Immature natural killer cell (primary cell): Measurements from ENCODE around the gene STK32A. TPM values are rescaled to one million over a fixed set of nuclear protein-coding genes. Genes with fewer than 3 reads are reported as not detected.

Source experiments
- DNase-seq, 3 donors: peaks; one replicate each; pipeline ENCODE4 v3.0.0; 2022; ENCODE audit warnings: mixed read lengths in 1 of 3
- H3K27ac Mint-ChIP-seq, 6 donors: one replicate each; pipeline ENCODE4 v1.8.0; 2020; ENCODE audit warnings: mixed read lengths in 6 of 6, mild to moderate bottlenecking in 5 of 6, inconsistent platforms in 4 of 6, moderate library complexity in 3 of 6
- H3K27me3 Mint-ChIP-seq, 3 donors: one replicate each; pipeline ENCODE4 v1.8.0; 2020 to 2021; ENCODE audit warnings: low read depth in 3 of 3, mild to moderate bottlenecking in 3 of 3, mixed read lengths in 3 of 3, moderate library complexity in 3 of 3, inconsistent platforms in 1 of 3
- H3K36me3 Mint-ChIP-seq, 3 donors: one replicate each; pipeline ENCODE4 v1.8.0; 2020; ENCODE audit warnings: mixed read lengths in 3 of 3, inconsistent platforms in 2 of 3, mild to moderate bottlenecking in 2 of 3
- H3K4me1 Mint-ChIP-seq, 2 donors: one replicate each; pipeline ENCODE4 v1.8.0; 2020; ENCODE audit warnings: inconsistent platforms in 2 of 2, mild to moderate bottlenecking in 2 of 2, mixed read lengths in 2 of 2, moderate library complexity in 1 of 2
- H3K4me3 Mint-ChIP-seq, 5 donors: one replicate each; pipeline ENCODE4 v1.8.0; 2020; ENCODE audit warnings: mild to moderate bottlenecking in 5 of 5, mixed read lengths in 5 of 5, inconsistent platforms in 3 of 5, moderate library complexity in 3 of 5
- H3K9me3 Mint-ChIP-seq, 6 donors: one replicate each; pipeline ENCODE4 v1.8.0; 2020; ENCODE audit warnings: mild to moderate bottlenecking in 6 of 6, mixed read lengths in 6 of 6, inconsistent platforms in 4 of 6, moderate library complexity in 3 of 6
- polyA plus RNA-seq, 3 donors: library from polyadenylated mRNA; unstranded; fragments of 300-500 nt; fragmentation: Illumina TruSeq; gene quantifications; one replicate each; pipeline ENCODE4 v1.2.3, GENCODE V29; 2021

STK32A gene
- polyA plus RNA-seq, 3 donors from 2014 or later, result not detected

- Mint-ChIP-seq H3K4me1 (no peaks in the 10 kb centered on the region), H3K27me3 (peaks cover 0 to 3% (median 0%) of the 10 kb centered on the region in 3 donors), H3K36me3 (no peaks in the 10 kb centered on the region), H3K27ac (no peak overlapping the region), H3K4me3 (no peak overlapping the region), H3K9me3 (peaks cover 0 to 12% (median 0%) of the 10 kb centered on the region in 6 donors)
- no peak for DNase-seq
Measured at GRCh38 chr5:147303251-147303650, 68.4 kb downstream of the STK32A start.

DNA sequence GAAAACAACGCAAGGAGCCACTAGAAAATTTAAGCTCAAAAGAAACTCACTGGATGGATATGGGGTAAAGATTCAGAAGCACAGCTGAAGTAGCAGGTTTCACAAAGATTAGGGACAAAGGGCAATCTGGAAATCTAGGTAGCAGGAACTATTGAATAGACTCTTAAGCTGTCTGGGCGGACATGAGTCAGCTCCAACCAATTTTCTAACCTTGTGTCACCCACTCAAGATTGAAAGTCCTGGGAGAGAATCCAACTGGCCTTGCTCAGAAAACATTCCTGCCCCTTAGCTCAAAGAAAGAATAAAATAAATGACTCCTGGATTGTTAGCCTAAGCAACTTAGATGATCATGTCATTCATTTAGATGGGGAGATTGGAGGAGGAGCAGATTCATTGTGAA is 69.2 kb downstream of the STK32A start:
- DNase-seq, result no peak
- Mint-ChIP-seq H3K4me3 (no peak overlapping the region), H3K4me1 (no peaks in the 10 kb centered on the region), H3K27ac (no peak overlapping the region), H3K36me3 (no peaks in the 10 kb centered on the region), H3K9me3 (peaks cover 0 to 12% (median 0%) of the 10 kb centered on the region in 6 donors), H3K27me3 (peaks cover 0 to 3% (median 0%) of the 10 kb centered on the region in 3 donors)

GRCh38 chr5:147305147-147305546 is 70.3 kb downstream of the STK32A start:
- no peaks in the 10 kb centered on the region for H3K36me3 Mint-ChIP-seq
- peaks cover 0 to 12% (median 0%) of the 10 kb centered on the region in 6 donors for H3K9me3 Mint-ChIP-seq
- no peak overlapping the region for H3K27ac Mint-ChIP-seq
- H3K4me3 Mint-ChIP-seq, result no peak overlapping the region
- H3K27me3 Mint-ChIP-seq, result peaks cover 0 to 3% (median 0%) of the 10 kb centered on the region in 3 donors
- H3K4me1 Mint-ChIP-seq, result no peaks in the 10 kb centered on the region
- no peak for DNase-seq

GRCh38 chr5:147306351-147306750 is 71.5 kb downstream of the STK32A start:
- H3K27ac Mint-ChIP-seq, result no peak overlapping the region
- no peak for DNase-seq
- no peaks in the 10 kb centered on the region for H3K4me1 Mint-ChIP-seq
- H3K4me3 Mint-ChIP-seq, result no peak overlapping the region
- H3K9me3 Mint-ChIP-seq, result peaks cover 0 to 12% (median 0%) of the 10 kb centered on the region in 6 donors
- peaks cover 0 to 3% (median 0%) of the 10 kb centered on the region in 3 donors for H3K27me3 Mint-ChIP-seq
- no peaks in the 10 kb centered on the region for H3K36me3 Mint-ChIP-seq

- Mint-ChIP-seq H3K27ac (no peak overlapping the region), H3K9me3 (peaks cover 0 to 12% (median 0%) of the 10 kb centered on the region in 6 donors), H3K36me3 (no peaks in the 10 kb centered on the region), H3K4me3 (no peak overlapping the region), H3K4me1 (no peaks in the 10 kb centered on the region), H3K27me3 (peaks cover 0 to 3% (median 0%) of the 10 kb centered on the region in 3 donors)
- no peak for DNase-seq
Measured at GRCh38 chr5:147307170-147307569, 72.3 kb downstream of the STK32A start.

DNA sequence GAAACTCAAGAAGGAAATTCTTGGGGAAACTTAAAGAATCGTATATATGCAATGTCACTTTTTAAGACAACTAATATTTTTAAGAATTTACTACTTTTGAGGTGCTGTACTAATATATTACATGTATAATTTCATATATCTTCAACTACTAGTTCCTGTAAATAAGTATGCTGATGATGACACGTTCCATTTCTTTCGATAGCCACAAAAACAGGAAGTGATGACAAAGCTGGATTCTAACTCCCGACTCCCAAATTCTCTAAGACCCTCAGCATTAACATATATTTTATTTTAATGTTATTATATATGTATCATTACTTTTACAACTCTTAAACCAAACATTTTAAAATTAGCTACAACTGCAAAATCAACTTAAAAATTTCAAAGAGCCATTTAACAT is 74.8 kb downstream of the STK32A start:
- no peak overlapping the region for H3K4me3 Mint-ChIP-seq
- H3K9me3 Mint-ChIP-seq, result no peaks in the 10 kb centered on the region
- peaks cover 0 to 3% (median 0%) of the 10 kb centered on the region in 3 donors for H3K27me3 Mint-ChIP-seq
- DNase-seq, result no peak
- no peaks in the 10 kb centered on the region for H3K36me3 Mint-ChIP-seq
- no peak overlapping the region for H3K27ac Mint-ChIP-seq
- H3K4me1 Mint-ChIP-seq, result no peaks in the 10 kb centered on the region

GRCh38 chr5:147310059-147310704 is 75.4 kb downstream of the STK32A start:
- DNase-seq, result no peak
- Mint-ChIP-seq H3K27ac (no peak overlapping the region), H3K36me3 (no peaks in the 10 kb centered on the region), H3K27me3 (peaks cover 0 to 3% (median 0%) of the 10 kb centered on the region in 3 donors), H3K4me1 (no peaks in the 10 kb centered on the region), H3K9me3 (no peaks in the 10 kb centered on the region), H3K4me3 (no peak overlapping the region)

DNA sequence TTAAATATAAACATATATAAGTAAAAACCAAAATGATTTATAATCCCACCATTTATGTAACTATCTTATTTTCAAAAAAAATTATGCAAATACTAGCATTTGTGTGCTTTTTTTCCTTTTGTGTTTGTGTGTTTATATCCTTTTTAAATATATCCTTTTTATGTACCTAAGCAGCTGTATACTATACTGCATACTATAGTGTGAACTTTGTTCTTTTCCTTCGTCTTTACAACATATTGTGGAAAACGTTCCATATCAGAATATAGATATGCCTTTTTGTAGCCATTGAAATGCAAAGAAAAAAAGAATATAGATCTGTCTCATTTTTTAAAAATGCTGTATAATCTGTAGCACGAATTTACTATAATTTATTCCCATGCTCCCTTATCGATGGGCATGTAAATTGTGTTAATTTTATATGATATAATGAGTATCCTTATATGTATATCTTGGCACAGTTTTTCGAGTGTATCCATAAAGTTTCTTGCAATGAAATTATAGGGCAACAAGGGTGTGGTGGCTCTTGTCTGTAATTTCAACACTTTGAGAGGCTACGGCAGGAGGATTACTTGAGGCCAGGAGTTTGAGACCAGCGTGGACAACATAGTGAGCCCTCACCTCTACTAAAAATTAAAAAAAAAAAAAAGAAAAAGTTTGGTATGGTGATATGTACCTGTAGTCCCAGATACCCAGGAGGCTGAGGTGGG is 83.3 kb downstream of the STK32A start:
- no peaks in the 10 kb centered on the region for H3K27me3 Mint-ChIP-seq
- H3K27ac Mint-ChIP-seq, result no peak overlapping the region

GRCh38 chr5:147321569-147321968 is 86.7 kb downstream of the STK32A start:
- Mint-ChIP-seq H3K9me3 (no peaks in the 10 kb centered on the region), H3K27ac (no peak overlapping the region), H3K27me3 (peaks cover 0 to 4% (median 0%) of the 10 kb centered on the region in 3 donors), H3K4me3 (no peak overlapping the region), H3K4me1 (no peaks in the 10 kb centered on the region), H3K36me3 (no peaks in the 10 kb centered on the region)
- DNase-seq, result no peak

More for the DNA sequence above, 83.3 kb downstream of the STK32A start:
- Mint-ChIP-seq H3K4me3 (no peak overlapping the region), H3K36me3 (no peaks in the 10 kb centered on the region), H3K9me3 (no peaks in the 10 kb centered on the region), H3K4me1 (no peaks in the 10 kb centered on the region)
- DNase-seq, result no peak

GRCh38 chr5:147327421-147327820 is 92.6 kb downstream of the STK32A start:
- no peaks in the 10 kb centered on the region for H3K4me1 Mint-ChIP-seq

DNA sequence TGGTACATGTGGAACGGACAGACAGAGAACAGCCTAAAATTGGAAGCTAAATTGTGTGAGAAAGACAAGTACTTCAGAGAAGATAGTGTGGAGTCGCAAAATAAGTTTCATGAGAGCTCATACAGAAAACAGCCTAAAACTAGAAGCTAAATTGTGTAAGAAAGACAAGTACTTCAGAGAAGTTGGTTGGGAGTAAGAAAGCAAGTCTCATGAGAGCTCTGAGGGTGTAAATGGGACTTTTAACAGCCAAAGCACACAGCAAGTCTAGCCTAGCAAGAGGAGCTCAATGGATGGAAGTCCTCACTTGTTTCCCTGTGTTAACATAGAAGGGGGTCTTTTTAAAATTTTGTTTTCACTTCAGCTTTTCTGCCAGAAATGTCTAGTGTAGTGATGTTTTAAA is 93.1 kb downstream of the STK32A start:
- no peak overlapping the region for H3K4me3 Mint-ChIP-seq
- H3K9me3 Mint-ChIP-seq, result no peaks in the 10 kb centered on the region
- no peak overlapping the region for H3K27ac Mint-ChIP-seq
- peaks cover 0 to 4% (median 0%) of the 10 kb centered on the region in 3 donors for H3K27me3 Mint-ChIP-seq
- no peaks in the 10 kb centered on the region for H3K36me3 Mint-ChIP-seq
- DNase-seq, result no peak
- H3K4me1 Mint-ChIP-seq, result no peaks in the 10 kb centered on the region

More at GRCh38 chr5:147327421-147327820, 92.6 kb downstream of the STK32A start:
- DNase-seq, result no peak
- H3K9me3 Mint-ChIP-seq, result no peaks in the 10 kb centered on the region
- no peak overlapping the region for H3K27ac Mint-ChIP-seq
- H3K36me3 Mint-ChIP-seq, result no peaks in the 10 kb centered on the region
- H3K27me3 Mint-ChIP-seq, result peaks cover 0 to 4% (median 0%) of the 10 kb centered on the region in 3 donors
- H3K4me3 Mint-ChIP-seq, result no peak overlapping the region

DNA sequence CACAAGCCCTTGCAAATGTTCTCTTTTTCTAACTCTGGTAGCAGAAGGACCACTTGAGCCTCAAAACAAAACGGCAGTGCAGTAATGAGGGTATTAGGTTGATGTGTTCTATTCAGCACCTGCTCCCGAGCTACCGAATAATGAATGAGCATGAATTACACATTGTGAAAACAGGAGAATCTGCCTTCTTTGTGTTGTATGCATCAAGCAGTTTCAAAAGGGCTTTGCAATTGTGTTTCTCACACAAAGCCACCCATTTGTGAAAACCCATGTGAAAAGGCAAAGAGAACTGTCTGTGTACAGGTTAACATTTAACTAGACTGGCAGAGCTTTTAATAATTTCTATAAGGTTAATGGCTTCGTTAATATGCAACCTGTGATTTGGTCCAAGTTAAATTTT is 97.8 kb downstream of the STK32A start:
- H3K36me3 Mint-ChIP-seq, result no peaks in the 10 kb centered on the region
- H3K4me3 Mint-ChIP-seq, result no peak overlapping the region
- no peaks in the 10 kb centered on the region for H3K4me1 Mint-ChIP-seq
- H3K9me3 Mint-ChIP-seq, result peaks cover 0 to 5% (median under 1%) of the 10 kb centered on the region in 6 donors
- no peak for DNase-seq
- H3K27me3 Mint-ChIP-seq, result peaks cover 0 to 2% (median 0%) of the 10 kb centered on the region in 3 donors
- H3K27ac Mint-ChIP-seq, result no peak overlapping the region

- H3K4me1 Mint-ChIP-seq, result no peaks in the 10 kb centered on the region
- no peaks in the 10 kb centered on the region for H3K36me3 Mint-ChIP-seq
- H3K27me3 Mint-ChIP-seq, result peaks cover 0 to 2% (median 0%) of the 10 kb centered on the region in 3 donors
- no peak overlapping the region for H3K27ac Mint-ChIP-seq
- peaks cover 0 to 15% (median 6%) of the 10 kb centered on the region in 6 donors for H3K9me3 Mint-ChIP-seq
- no peak for DNase-seq
- H3K4me3 Mint-ChIP-seq, result no peak overlapping the region
Measured at GRCh38 chr5:147336876-147337275, 102.0 kb downstream of the STK32A start.

DNA sequence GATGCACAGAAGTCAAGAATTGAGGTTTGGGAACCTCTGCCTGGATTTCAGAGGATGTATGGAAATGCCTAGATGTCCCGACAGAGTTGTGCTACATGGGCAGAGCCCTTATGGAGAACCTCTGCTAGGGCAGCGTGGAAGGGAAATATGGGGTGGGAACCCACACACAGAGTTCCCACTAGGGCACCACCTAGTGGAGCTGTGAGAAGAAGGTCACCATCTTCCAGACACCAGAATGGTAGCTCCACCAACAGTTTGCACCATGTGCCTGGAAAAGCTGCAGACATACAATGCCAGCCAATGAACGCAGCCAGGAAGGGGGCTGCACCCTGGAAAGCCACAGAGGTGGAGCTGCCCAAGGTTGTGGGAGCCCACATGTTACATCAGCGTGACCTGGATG is 104.5 kb downstream of the STK32A start:
- Mint-ChIP-seq H3K4me1 (no peaks in the 10 kb centered on the region), H3K27me3 (peaks cover 0 to 4% (median 0%) of the 10 kb centered on the region in 3 donors), H3K27ac (no peak overlapping the region), H3K9me3 (peaks cover 0 to 15% (median 6%) of the 10 kb centered on the region in 6 donors), H3K36me3 (no peaks in the 10 kb centered on the region), H3K4me3 (no peak overlapping the region)
- no peak for DNase-seq
